Hepatocyte (in vitro differentiated cells): ENCODE results near the gene OSBP2. TPM values are rescaled to one million over a fixed set of nuclear protein-coding genes. Genes with fewer than 3 reads are reported as not detected.

Experiments
- DNase-seq: peaks from one replicate; pipeline ENCODE4 v3.0.0-alpha.2; 2016; ENCODE audit warnings: low spot score
- H2AFZ ChIP-seq: fragments of 200-600 bp; sonication (generic); 2 replicates; pipeline ENCODE4 v1.6.0; 2016; ENCODE audit warnings: antibody characterized with exemption, mild to moderate bottlenecking
- H3K27ac ChIP-seq: fragments of 200-600 bp; sonication (generic); 2 replicates; pipeline ENCODE4 v1.5.1; 2016; ENCODE audit warnings: mild to moderate bottlenecking
- H3K27me3 ChIP-seq: fragments of 200-600 bp; sonication (generic); 2 replicates; pipeline ENCODE4 v1.6.1; 2016
- H3K36me3 ChIP-seq: fragments of 200-600 bp; sonication (generic); replicated peaks from 2 replicates; pipeline ENCODE4 v1.5.1; 2016; ENCODE audit warnings: low read depth; ENCODE audit not compliant: insufficient read depth
- H3K4me1 ChIP-seq: fragments of 200-600 bp; sonication (generic); 2 replicates; pipeline ENCODE4 v1.5.1; 2016; ENCODE audit warnings: mild to moderate bottlenecking, moderate library complexity; ENCODE audit not compliant: insufficient read depth
- H3K4me2 ChIP-seq: fragments of 200-600 bp; sonication (generic); 2 replicates; pipeline ENCODE4 v1.6.0; 2016
- H3K4me3 ChIP-seq: fragments of 200-600 bp; sonication (generic); 2 replicates; pipeline ENCODE4 v1.5.1; 2016; ENCODE audit warnings: mild to moderate bottlenecking
- H3K79me2 ChIP-seq: fragments of 200-600 bp; sonication (generic); 2 replicates; pipeline ENCODE4 v1.6.0; 2017; ENCODE audit warnings: mild to moderate bottlenecking
- H3K9me2 ChIP-seq: fragments of 200-600 bp; sonication (generic); replicated peaks from 2 replicates; pipeline ENCODE4 v1.6.0; 2017; ENCODE audit warnings: mild to moderate bottlenecking; ENCODE audit not compliant: insufficient read depth
- H3K9me3 ChIP-seq: fragments of 200-600 bp; sonication (generic); 2 replicates; pipeline ENCODE4 v1.5.1; 2016; ENCODE audit warnings: low read depth, mild to moderate bottlenecking
- H4K20me1 ChIP-seq: fragments of 200-600 bp; sonication (generic); 2 replicates; pipeline ENCODE4 v1.6.0; 2016; ENCODE audit warnings: mild to moderate bottlenecking; ENCODE audit not compliant: insufficient read depth, poor library complexity, severe bottlenecking
- EZH2 ChIP-seq: fragments of 200-600 bp; sonication (generic); IDR thresholded peaks from 2 replicates; pipeline ENCODE4 v1.6.1; 2016; ENCODE audit warnings: antibody characterized with exemption, mild to moderate bottlenecking, borderline replicate concordance
- EZH2phosphoT487 ChIP-seq: fragments of 200-600 bp; sonication (generic); IDR thresholded peaks from one replicate; pipeline ENCODE4 v1.6.1; 2018; ENCODE audit warnings: antibody characterized with exemption, mild to moderate bottlenecking, low read depth, moderate library complexity; ENCODE audit not compliant: unreplicated experiment, severe bottlenecking
- WGBS: methylation state at CpG from one replicate; pipeline ENCODE4 v1.1.6; 2016; ENCODE audit warnings: low lambda C conversion rate; ENCODE audit errors: missing lambda C conversion rate; 5-methylcytosine and 5-hydroxymethylcytosine counted together
- polyA plus RNA-seq: library from polyadenylated mRNA; unstranded; fragments of >200 nt; fragmentation: Nextera tagmentation; extraction: Ambion mirVana; gene quantifications from 2 replicates; pipeline ENCODE4 v1.2.1, GENCODE V29; 2016
- total RNA-seq: library from RNA; depleted of rRNA; stranded (reverse); fragments of >200 nt; gene quantifications from 2 replicates; pipeline ENCODE4 v1.2.3, GENCODE V29; 2014
- TF ChIP-seq, protein P1 (sequence below): fragments of 200-600 bp; sonication (generic); IDR thresholded peaks from 2 replicates; pipeline ENCODE4 v1.5.1; 2016; ENCODE audit warnings: antibody characterized with exemption, mild to moderate bottlenecking; ENCODE audit not compliant: poor library complexity

Gene OSBP2
- total and polyA plus RNA-seq, 2 experiments from 2014 or later, result 23.0 to 25.5 TPM

DNA sequence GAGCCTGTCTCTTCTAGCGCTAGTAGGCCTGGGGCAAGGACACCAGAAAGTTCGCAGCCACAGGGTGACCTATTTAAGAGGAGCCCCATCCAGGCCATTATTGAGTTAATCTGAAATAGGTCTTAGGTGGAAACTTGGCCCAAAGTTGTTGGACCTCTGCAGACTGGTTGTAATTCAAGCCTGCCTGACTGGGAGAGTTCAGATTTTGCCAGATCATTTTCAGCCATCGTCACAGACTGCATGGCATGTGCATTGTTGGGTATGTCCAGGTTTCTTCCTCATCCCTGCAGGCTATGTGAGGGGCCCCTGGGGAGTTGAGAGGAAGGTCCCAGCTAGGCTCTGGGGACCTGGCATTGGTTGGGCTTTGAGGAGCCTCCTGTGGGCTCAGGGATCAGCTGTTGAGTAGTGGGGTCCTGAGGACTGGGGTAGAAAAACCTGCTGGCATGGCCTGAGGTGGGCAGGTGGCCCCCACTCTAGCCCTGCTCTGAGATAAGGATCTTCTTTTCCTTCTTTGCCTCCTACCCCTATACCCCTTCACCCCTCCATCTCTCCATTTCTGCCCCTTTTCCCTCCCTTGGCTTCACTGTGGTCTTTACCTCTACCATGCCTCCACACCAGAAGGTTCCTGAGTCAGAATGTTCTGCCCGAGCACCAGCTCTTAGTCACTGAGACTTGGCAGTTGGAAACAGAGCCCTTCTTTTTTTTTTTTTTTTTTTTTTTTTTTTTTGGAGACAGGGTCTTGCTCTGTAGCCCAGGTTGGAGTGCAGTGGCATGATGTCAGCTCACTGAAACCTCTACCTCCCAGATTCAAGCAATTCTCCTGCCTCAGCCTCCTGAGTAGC, 161.2 kb downstream of the OSBP2 start:
- no peaks in the 10 kb centered on the region for H3K79me2 ChIP-seq
- no peaks in the 10 kb centered on the region for H3K9me3 ChIP-seq
- H3K27ac ChIP-seq, result no peak overlapping the region
- no peak overlapping the region for H3K4me2 ChIP-seq
- no peaks in the 10 kb centered on the region for H3K4me1 ChIP-seq
- WGBS, result 83% methylated on average over 4 of the region's 4 CpGs
- TF ChIP-seq EZH2, result no peak
- no peak for TF ChIP-seq EZH2phosphoT487
- TF ChIP-seq, protein P1, sequence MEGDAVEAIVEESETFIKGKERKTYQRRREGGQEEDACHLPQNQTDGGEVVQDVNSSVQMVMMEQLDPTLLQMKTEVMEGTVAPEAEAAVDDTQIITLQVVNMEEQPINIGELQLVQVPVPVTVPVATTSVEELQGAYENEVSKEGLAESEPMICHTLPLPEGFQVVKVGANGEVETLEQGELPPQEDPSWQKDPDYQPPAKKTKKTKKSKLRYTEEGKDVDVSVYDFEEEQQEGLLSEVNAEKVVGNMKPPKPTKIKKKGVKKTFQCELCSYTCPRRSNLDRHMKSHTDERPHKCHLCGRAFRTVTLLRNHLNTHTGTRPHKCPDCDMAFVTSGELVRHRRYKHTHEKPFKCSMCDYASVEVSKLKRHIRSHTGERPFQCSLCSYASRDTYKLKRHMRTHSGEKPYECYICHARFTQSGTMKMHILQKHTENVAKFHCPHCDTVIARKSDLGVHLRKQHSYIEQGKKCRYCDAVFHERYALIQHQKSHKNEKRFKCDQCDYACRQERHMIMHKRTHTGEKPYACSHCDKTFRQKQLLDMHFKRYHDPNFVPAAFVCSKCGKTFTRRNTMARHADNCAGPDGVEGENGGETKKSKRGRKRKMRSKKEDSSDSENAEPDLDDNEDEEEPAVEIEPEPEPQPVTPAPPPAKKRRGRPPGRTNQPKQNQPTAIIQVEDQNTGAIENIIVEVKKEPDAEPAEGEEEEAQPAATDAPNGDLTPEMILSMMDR, result no peak
- no peaks in the 10 kb centered on the region for H4K20me1 ChIP-seq
- H3K9me2 ChIP-seq, result no peaks in the 10 kb centered on the region
- no peak overlapping the region for H3K4me3 ChIP-seq
- H3K36me3 ChIP-seq, result no peaks in the 10 kb centered on the region
- H3K27me3 ChIP-seq, result no peaks in the 10 kb centered on the region
- H2AFZ ChIP-seq, result no peak overlapping the region
- no peak for DNase-seq

DNA sequence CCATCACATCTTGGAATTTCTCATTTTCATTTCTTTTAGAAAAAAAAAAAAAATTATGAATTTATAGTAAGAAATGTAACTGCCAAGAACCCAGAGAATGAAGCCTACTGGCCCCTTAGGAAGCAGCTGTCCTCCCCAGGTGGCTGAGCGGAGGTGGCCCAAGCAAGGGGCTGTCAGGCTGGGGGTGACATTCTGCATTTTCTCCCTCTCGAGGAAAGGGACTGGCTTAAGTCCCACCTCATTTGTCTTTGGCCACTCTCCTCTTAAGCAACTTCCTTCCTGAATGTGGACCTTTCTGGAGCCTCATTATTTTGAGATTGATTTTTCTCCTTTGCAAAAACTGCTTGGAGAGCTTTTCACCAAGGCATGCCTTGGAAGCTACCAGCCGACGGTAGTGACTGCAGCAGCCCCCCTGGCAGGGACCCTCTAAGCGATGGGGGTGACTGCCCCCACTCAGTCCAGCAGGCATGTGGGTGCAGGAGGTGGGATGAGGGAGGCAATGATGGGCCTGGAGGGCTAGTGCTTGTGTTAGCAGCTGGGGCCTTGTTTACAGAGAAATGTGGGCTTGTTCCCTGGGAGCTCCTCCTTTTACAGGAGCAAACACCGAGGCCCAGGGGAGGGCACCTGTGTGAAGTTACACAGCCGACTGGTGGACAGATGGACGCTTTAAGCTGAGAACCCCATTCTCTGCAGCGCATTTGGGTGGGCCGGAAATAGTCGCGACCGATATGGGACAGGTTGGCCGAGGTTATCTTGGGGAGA, 162.2 kb downstream of the OSBP2 start:
- peak; percentile 2 for DNase-seq
- H3K79me2 ChIP-seq, result no peaks in the 10 kb centered on the region
- H3K9me2 ChIP-seq, result no peaks in the 10 kb centered on the region
- no peak overlapping the region for H3K4me3 ChIP-seq
- no peaks in the 10 kb centered on the region for H4K20me1 ChIP-seq
- no peaks in the 10 kb centered on the region for H3K27me3 ChIP-seq
- H3K4me2 ChIP-seq, result no peak overlapping the region
- TF ChIP-seq EZH2phosphoT487 (no peak), EZH2 (no peak)
- TF ChIP-seq, protein P1, result no peak
- no peak overlapping the region for H2AFZ ChIP-seq
- no peaks in the 10 kb centered on the region for H3K9me3 ChIP-seq
- H3K4me1 ChIP-seq, result no peaks in the 10 kb centered on the region
- no peak overlapping the region for H3K27ac ChIP-seq
- H3K36me3 ChIP-seq, result no peaks in the 10 kb centered on the region
- 88% methylated on average over 14 of the region's 14 CpGs for WGBS

DNA sequence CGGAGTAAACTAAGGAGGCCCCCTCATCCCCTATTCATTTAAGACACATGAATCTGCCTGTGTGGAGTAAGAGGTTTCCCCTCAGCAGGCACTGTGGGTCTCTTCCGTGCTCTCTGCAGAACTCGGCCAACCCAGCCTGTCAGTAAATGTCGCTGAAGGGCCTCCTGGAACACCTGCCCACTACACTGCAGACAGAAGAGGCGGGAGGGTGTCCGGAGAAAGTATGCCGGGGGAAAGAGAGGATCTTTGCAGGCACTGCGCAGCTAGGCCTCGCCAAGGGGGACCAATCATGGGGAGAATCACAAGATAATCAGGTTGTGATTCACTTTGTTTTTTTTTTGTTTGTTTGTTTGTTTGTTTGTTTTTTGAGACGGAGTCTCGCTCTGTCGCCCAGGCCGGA, 163.1 kb downstream of the OSBP2 start:
- no peak for DNase-seq
- TF ChIP-seq, protein P1, result no peak
- TF ChIP-seq EZH2, result no peak
- no peak for TF ChIP-seq EZH2phosphoT487
- Histone ChIP-seq H2AFZ (no peak overlapping the region), H3K9me3 (no peaks in the 10 kb centered on the region), H3K27ac (no peak overlapping the region), H3K4me1 (no peaks in the 10 kb centered on the region), H3K4me2 (no peak overlapping the region), H3K9me2 (no peaks in the 10 kb centered on the region), H3K36me3 (no peaks in the 10 kb centered on the region), H4K20me1 (no peaks in the 10 kb centered on the region), H3K79me2 (no peaks in the 10 kb centered on the region), H3K27me3 (no peaks in the 10 kb centered on the region), H3K4me3 (no peak overlapping the region)
- 91% methylated on average over 9 of the region's 13 CpGs for WGBS
